Embryonic facial prominence (tissue), 1 donor: ENCODE data around the gene CIB1.
"Not testable (repeated sequence)": the region's sequence is repeated elsewhere in the genome, so short reads cannot be mapped to it uniquely, and the experiment has no call there.

Source experiments
- DNase-seq: peaks from one replicate; pipeline ENCODE4 v3.0.0-alpha.2; 2016; ENCODE audit errors: extremely low spot score

Gene CIB1

DNA sequence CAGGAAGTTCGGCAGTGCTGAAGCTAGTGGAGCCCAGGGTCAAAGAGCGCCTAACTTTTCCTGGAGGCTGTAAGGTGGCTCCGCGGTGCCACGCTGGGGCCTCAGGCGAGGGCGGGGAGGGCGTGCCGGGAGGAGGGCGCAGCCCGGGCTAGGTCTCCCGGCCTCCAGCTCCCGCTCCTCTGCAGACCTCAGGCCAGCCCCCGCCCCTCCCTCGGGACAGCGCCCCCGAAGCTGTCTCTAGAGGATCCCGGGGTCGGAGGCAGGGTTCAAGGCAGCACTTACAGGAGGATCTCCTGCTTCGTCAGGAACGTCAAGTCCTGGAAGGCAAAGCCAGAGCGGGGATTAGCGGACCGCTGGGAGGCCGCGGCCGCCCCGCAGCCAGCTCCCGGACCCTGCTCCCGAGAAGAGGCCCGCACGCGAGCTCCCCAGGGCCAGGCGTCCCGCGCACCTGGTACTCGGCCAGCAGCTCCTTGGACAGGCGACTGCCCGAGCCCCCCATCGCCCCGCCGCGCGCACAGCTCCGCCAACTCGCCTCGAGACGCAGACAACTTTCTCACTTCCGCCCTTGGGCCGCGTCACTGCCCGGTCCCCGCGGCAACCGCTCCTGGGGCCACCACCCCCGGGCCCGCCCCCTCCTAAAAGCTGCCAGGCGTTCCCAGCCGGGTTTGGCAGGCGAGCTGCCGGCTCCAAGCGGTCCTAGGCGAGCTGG is at the start of gene CIB1:
TSS of gene CIB1 (minus strand) at position 555 of the 709 bp plus-strand sequence. CDS start at position 499, 56 bp downstream.
- DNase-seq: peak; percentile 78

DNA sequence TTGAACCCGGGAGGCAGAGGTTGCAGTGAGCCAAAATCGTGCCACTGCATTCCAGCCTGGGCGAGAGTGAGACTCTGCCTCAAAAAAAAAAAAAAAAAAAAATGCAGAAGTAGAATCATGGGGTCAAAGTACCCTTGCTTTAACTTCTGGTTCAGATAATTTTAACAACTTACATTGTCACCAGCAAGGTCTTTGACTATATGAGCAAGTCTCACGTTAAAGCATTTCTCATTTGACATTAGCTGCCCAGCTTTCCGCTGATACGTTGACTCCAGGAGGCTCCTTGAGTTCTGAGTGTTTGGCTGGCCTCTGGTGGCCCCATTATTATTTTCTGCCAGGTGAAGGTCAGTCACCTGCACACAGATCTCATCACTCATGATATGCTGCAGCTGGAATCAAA is 47.9 kb upstream of the CIB1 start:
- not testable (repeated sequence) for DNase-seq

DNA sequence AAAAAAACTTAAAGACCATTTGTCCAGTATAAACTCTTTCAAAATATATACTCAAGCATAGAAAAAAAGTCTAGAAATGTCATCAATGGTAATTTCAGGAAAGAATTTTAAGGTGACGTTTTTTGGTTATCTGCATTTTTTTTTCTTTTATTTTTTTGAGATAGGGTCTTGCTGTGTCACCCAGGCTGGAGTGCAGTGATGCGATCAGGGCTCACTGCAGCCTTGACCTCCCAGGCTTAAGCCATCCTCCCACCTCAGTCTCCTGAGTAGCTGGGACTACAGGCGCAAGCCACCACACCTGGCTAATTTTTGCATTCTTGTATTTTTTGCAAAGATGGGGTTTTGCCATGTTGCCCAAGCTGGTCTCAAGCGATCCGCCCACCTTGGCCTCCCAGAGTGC is 47.0 kb upstream of the CIB1 start:
- not testable (repeated sequence) for DNase-seq

DNA sequence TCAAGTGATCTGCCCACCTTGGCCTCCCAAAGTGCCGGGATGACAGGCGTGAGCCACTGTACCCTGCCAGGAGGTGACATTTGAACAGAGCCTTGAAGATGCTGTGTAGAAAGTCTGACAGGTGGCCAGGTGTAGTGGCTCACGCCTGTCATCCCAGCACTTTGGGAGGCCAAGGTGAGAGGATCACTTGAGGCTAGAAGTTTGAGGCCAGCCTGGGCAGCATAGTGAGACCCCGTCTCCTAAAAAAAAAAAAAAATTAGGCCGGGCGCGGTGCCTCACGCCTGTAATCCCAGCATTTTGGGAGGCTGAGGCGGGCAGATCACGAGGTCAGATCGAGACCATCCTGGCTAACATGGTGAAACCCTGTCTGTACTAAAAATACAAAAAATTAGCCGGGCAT is 44.7 kb upstream of the CIB1 start:
- DNase-seq: not testable (repeated sequence)

DNA sequence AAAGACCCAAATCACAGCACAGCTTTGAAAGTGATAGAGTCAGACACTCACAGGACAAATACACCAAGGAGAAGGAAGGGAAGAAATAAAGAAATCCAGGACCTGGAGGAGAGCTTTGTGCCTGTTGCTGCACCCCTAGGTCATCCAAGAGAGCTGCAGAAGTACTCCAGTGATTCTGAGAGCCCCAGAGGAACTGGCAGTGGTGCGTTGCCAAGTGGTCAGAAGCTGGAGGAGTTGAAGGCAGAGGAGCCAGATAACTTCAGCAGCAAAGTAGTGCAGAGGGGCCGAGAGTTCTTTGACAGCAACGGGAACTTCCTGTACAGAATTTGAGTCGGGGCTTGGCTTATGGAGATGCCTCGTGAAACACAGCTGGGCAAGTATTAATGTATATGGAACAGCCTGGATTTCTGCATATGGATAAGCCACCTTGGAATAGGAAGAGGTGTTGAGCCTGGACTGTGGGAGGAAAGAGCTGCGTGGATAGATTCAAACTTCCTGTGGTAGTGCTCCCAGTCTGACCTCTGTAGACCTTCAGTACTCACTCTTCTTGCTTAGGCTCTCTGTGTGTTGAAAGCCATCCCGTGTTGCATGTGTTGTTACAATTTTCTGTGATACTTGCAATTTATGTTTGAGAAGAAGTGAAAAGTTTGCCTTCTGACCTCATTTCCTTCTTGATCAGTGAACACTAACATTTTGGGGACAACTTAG is 37.9 kb upstream of the CIB1 start:
- no peak for DNase-seq

DNA sequence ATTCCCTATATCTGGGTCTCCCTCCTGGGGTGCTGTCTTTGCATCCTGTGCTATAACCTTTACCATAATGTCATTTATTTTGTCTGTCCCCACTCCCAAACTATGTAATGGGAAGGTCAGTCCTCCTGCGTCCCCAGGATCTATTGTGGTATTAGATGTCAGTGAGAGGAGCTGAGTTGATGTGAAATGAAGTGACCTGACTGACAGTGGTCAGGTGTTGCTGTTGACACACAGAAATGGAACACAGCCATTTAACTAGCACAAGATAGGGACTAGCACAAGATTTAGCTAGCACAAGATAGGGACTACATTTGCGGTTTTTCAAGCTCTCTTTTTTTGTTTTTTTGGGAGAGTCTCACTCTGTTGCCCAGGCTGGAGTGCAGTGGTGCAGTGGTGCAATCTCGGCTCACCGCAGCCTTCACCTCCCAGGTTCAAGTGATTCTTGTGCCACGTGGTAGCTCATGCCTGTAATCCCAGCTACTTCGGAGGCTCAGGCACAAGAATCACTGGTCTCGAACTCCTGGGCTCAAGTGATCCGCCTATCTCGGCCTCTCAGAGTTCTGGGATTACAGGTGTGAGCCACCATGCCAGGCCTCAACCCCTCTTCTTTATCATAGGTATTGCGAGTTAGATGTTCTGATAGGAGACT is 36.9 kb upstream of the CIB1 start:
- no peak for DNase-seq

DNA sequence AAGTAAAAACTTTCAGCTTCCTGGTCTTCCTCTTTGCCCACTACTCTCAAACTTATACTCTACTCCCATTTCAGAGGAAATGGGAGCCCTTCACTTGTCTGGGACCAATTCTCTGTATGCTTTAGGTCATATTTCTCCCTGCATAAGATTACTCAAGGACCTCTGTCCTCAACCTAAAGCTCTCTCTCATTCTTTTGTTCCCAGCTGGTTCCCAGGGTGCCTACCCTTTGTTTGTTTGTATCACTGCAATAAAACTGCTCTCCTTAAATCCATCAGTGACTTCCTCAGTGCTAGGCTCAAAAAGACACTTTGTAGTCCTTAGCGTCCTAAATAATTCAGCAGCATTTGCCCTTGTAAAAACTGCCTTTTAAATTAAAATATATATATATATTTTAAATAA is 34.7 kb upstream of the CIB1 start:
- DNase-seq: no peak

DNA sequence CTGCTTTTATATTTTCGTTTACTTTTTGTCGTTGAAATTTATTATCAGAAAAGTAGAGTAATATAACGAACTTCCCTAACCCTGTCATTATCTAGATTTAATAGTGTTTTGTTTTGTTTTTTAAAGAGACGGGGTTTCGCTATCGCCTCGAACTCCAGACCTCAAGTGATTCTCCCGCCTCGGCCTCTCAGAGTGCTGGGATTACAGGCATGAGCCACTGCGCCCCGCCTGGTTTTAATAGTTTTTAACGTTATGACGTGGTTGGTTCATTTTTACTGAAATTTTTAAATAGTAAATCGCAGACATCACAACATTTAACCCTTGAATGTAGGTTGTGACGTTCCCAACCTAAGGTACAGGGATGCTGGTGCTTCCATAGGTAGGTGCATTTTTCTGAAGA is 32.7 kb upstream of the CIB1 start:
- DNase-seq: no peak

DNA sequence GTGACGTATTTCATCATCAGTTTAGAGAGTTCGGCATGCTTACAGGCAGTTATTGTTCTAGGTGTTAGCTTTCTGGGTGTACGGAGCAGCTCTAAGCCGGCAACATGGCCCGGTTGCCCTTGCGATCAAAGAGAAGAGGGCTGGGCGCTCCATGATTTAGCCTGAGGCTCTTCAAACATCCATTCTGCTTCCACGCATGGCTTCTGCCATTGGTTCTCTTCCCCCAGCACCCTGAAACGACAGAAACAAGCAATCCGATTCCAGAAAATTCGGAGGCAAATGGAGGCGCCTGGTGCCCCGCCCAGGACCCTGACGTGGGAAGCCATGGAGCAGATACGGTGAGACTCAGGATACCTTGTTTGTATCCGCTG is 32.3 kb upstream of the CIB1 start:
- peak; percentile 14 for DNase-seq

DNA sequence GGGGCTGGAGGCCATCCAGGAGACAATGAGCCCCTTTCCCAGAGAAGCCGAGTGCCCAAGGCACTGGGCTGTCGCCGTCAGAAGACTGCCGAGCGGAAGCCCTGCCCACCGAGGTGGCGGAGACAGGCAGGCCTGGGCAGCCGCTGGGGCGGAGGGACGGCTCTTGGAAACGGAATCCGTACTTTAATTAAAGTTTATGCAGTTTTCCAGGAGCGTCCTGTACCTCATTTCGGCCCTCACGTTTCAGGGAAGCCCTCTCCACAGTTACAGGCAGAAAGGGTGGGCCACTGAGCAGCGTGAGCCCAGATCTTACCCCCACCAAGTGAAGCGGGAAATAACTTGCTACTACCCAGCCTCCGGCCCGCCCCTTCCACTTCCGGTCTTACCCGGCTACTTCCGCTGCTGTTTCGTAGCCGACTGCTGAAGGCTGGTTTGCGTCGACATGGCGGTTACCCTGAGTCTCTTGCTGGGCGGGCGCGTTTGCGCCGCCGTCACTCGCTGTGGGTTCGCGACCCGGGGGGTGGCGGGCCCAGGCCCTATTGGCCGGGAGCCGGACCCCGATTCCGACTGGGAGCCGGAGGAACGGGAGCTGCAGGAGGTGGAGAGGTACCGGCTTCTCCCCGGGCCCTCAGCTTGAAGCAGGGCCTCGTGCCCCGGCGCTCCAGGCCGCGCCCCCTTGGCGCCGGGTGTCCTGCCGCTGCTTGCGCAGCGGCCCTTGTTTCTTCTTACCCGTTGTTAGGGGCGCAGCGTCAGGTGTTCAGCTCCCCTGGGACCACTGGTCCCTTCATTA is 31.7 kb upstream of the CIB1 start, which contains the start of gene NGRN:
TSS of gene NGRN (plus strand) at position 402 of the 790 bp plus-strand sequence. CDS start at position 443, 41 bp downstream.
- DNase-seq: peak; percentile 90

DNA sequence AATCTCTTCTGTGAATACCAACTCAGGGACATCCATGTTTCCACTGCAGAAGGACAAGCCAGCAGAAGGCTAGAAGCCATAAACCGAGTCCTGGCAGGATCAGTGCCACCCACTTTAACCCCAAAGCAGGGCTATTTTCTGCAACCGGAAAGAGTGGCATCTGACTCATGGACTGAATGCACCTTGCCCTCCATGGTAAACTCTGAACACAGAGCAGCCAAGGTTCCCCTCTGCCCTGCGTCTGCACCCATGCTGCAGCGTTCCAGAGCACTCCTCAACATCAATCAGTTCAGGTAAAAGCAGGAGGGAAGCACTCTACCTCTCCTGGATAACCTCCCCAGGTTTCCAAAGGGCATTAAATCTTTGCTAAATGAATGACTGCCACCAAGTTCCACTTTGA is 30.9 kb upstream of the CIB1 start:
- DNase-seq: no peak

DNA sequence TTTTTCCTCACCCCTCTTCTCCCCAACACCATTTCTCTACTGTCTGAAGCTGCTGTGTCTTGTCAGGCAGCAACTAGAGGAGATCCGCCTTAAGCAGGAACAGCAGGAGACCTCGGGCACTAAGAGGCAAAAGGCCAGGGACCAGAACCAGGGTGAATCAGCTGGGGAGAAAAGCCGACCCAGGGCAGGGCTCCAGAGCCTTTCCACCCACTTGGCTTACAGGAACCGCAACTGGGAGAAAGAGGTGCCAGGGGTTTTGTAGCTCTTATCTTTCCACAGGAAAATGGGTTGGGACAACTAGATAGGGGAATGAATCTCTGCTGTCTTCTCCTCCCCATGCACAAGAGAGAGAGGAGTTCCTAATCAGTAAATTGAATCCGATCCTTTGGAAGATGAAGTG is 28.7 kb upstream of the CIB1 start:
- DNase-seq: no peak

DNA sequence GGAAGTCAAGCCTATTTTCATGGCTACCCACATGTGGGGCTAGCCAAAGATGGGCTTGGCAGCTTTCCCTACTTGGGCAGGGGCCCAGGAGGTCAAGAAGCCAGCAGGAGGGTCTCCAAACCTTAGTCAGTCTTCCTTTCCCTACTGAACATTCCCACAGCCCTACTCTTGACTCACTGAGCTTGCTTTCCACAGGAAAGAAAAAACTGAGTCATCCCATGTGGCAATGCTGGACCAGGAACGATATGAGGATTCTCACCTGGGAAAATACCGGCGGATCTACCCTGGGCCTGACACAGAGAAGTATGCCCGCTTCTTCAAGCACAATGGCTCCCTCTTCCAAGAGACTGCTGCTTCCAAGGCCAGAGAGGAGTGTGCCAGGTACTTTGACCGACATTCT is 28.1 kb upstream of the CIB1 start:
- no peak for DNase-seq

DNA sequence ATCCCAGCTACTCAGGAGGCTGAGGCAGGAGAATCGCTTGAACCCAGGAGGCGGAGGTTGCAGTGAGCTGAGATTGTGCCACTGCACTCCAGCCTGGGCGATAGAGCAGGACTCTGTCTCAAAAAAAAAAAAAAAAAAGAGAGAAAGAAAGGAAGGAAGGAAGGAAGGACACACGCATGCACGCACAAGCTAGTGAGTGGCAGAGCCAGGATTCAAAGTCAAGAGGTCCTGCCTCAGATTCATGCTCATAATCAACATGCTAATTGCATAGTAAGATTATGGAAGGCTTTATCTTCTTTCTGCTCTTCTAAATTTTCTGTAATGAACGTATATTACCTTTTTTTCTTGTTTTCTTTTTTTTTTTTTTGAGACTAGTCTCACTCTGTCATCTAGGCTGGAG is 27.0 kb upstream of the CIB1 start:
- not testable (repeated sequence) for DNase-seq

DNA sequence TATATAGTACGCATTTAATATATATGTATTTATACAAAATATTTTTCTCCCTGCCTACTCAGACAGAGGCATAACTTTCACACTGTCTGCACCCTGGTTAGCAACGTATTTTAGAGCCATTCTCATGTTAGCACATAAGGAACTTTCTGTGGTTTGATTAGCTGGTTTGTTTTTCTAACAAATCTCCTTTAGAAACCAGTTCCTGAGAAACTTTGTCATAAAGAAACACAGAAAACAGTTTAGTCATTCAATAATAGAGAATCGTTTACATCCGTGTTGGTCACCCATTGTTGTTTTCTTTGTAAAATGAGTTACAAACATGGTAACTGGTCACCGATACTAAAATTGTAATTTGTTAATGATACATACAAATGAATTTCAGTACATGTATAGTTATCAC is 25.8 kb upstream of the CIB1 start:
- no peak for DNase-seq

DNA sequence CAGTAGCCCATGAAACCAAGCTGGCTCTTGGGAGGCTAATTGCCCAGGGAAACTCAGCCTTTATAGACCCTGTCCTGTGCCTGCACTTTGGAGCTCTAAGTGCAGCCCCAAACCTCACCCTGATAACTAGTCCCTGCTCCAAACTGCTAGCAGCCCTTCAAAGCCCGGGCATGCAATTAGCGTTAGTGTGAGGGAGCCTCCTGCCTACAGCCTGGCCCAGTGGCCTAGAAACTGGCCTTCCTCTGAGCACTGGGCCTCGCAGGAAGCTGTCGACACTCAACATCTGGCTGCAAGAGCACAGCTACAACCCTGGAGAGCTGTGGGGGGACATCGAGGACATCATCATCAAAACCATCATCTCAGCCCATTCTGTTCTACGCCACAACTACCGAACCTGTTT is 24.0 kb upstream of the CIB1 start:
- no peak for DNase-seq

DNA sequence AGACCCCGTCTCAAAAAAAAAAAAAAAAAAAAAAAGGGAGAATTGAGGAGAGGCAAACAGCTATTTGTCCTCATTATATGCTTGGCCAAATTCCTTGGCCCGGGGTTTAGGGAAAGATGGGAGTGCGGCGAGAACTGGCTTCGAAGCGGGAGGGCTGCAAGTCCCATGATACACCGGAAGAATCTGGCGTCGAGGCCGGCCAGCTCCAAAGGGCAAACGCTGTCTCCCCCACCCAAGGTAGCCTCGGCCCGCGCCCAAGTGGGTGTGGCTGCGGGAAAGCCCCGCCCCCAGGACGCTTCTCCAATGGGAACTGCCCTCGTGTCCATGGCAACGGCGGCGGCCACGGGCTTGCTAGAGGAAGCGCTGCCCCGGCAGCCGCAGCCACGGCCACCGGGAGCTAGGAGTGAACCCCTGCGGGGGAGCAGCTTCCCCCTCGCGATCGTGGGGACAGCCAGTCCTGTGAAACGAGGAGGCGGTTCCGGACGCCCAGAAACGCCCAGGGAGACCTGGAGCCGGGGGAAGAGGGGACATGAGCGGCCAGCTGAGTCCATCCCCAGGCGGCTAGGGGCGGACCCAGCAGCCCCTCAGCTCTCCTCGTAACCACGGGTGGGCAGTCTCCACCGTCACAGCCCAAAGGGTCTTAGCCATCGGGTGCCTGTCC is 15.6 kb upstream of the CIB1 start, which contains the start of gene TTLL13:
TSS of gene TTLL13 (plus strand) at position 354 of the 661 bp plus-strand sequence. CDS start 1,075 bp downstream, outside the sequence.
- DNase-seq: peak; percentile 52

DNA sequence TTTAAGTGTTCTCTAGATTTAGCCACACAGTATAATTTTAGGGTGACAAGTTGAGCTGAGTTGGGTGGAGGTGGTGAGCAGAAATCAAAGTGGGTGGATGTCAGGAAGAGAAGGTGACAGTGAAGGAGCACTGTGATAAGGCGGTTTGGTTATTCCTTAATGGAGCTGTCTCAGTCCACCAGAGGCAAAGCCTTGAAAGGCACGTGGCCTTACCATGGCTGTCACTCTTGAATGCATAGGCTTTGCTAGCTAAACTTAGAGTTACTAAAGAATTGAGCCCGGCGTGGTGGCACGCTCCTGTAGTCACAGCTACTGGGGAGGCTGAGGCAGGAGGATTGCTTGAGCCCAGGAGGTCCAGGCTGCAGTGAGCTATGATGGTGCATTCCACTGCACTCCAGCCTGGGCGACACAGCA is 15.1 kb upstream of the CIB1 start:
- DNase-seq: no peak

DNA sequence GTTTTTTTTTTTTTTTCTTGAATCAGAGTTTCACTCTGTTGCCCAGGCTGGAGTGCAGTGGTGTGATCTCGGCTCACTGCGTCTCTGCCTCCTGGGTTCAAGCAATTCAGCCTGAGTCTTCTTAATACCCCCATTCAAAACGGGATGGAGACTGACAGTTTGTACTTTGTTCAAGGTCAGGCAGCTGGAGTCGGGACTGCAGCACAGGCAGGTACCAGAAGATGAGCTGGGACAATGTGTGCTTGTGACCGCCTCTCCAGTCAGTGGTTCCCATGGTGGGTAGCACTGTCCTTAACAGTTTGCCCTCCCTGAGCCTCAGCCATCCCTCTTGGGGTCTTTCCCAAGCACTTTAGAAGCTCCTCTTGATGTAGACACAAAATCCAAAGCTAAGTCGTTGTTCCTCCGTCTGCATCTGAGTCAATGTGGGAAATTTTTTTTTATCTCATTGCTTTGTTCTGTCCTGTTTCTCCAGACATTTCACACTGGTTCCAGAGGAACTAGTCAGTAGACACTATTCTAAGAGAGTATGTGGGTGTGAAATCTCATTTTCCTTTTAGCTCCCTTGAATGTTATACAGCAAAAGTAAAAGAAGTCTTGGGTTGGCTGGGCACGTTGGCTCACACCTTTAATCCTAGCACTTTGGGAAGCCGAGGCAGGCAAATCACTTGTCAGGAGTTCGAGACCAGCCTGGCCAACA is 10.3 kb upstream of the CIB1 start:
- no peak for DNase-seq

DNA sequence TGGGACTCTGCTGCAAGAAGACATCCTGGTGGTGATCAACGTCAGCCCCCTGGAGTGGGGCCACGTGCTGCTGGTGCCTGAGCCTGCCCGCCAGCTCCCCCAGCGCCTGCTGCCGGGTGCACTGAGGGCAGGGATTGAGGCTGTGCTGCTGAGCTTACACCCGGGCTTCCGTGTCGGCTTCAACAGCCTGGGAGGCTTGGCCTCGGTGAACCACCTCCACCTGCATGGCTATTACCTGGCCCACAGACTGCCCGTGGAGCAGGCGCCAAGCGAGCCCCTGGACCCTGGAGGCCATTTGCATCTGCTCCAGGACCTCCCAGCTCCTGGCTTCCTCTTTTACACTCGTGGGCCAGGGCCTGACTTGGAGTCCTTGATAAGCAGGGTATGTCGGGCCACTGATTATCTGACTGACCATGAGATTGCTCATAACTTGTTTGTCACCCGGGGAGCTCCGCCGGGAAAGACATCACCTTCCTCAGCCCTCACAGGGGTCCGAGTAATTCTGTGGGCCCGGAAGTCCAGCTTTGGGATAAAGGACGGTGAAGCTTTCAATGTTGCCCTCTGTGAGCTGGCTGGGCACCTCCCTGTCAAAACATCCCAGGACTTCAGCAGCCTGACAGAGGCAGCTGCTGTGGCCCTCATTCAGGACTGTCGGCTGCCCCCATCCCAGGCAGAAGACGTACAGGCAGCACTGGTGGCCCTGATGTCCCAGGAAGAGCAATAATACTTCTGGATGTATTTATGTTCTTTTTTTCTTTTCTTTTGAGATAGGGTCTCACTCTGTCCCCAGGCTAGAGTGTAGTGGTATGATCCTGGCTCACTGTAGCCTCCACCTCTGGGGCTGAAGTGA is 7.8 kb upstream of the CIB1 start:
- no peak for DNase-seq
